BJ (cell line): Measurements from ENCODE around the gene FUCA2. TPM values are rescaled to one million over a fixed set of nuclear protein-coding genes. Genes with fewer than 3 reads are reported as not detected.

Source experiments
- CTCF ChIA-PET: fragments of 350-600 bp; formaldehyde crosslinking; extraction: SDS; loops from one replicate; lab custom pipeline; 2021; ENCODE audit warnings: antibody characterized with exemption, inconsistent platforms; lab: Yijun Ruan, JAX
- POLR2A ChIA-PET: fragments of 300-600 bp; sonication (Branson Sonifier 250); formaldehyde crosslinking; extraction: SDS; loops from one replicate; lab custom pipeline; 2021; ENCODE audit warnings: antibody characterized with exemption; lab: Charles Lee
- DNase-seq: peaks from one replicate; pipeline ENCODE4 v3.0.0-alpha.2; 2011; ENCODE audit warnings: low read depth
- H3K27me3 ChIP-seq: 2 replicates; pipeline ENCODE4 v1.6.0; 2011; ENCODE audit warnings: low read length; ENCODE audit not compliant: control insufficient read depth, insufficient read depth
- H3K36me3 ChIP-seq: 2 replicates; pipeline ENCODE4 v1.5.1; 2011; ENCODE audit warnings: low read length; ENCODE audit not compliant: control insufficient read depth, insufficient read depth
- H3K4me3 ChIP-seq: 2 replicates; pipeline ENCODE4 v1.5.1; 2011; ENCODE audit warnings: low read depth, mild to moderate bottlenecking, control low read depth, low read length
- polyA minus RNA-seq: library from RNA; depleted of rRNA, polyadenylated mRNA; stranded (reverse); fragments of >200 nt; gene quantifications from 2 replicates; pipeline ENCODE4 v1.2.3, GENCODE V29; 2011; rRNA and poly(A)+ RNA removed
- polyA plus RNA-seq: library from polyadenylated mRNA; depleted of rRNA; stranded (reverse); fragments of >200 nt; gene quantifications from 2 replicates; pipeline ENCODE4 v1.2.3, GENCODE V29; 2011; rRNA removed
- TF ChIP-seq, protein P1 (sequence below): IDR thresholded peaks from 2 replicates; pipeline ENCODE4 v1.5.1; 2011; ENCODE audit warnings: low read depth, mild to moderate bottlenecking, control low read depth, inconsistent platforms, low read length, moderate library complexity; ENCODE audit not compliant: insufficient read depth

The FUCA2 gene, protein sequence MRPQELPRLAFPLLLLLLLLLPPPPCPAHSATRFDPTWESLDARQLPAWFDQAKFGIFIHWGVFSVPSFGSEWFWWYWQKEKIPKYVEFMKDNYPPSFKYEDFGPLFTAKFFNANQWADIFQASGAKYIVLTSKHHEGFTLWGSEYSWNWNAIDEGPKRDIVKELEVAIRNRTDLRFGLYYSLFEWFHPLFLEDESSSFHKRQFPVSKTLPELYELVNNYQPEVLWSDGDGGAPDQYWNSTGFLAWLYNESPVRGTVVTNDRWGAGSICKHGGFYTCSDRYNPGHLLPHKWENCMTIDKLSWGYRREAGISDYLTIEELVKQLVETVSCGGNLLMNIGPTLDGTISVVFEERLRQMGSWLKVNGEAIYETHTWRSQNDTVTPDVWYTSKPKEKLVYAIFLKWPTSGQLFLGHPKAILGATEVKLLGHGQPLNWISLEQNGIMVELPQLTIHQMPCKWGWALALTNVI
- 37.1 and 47.7 TPM in 2 replicates for polyA plus RNA-seq
- 10.3 and 14.3 TPM in 2 replicates for polyA minus RNA-seq

DNA sequence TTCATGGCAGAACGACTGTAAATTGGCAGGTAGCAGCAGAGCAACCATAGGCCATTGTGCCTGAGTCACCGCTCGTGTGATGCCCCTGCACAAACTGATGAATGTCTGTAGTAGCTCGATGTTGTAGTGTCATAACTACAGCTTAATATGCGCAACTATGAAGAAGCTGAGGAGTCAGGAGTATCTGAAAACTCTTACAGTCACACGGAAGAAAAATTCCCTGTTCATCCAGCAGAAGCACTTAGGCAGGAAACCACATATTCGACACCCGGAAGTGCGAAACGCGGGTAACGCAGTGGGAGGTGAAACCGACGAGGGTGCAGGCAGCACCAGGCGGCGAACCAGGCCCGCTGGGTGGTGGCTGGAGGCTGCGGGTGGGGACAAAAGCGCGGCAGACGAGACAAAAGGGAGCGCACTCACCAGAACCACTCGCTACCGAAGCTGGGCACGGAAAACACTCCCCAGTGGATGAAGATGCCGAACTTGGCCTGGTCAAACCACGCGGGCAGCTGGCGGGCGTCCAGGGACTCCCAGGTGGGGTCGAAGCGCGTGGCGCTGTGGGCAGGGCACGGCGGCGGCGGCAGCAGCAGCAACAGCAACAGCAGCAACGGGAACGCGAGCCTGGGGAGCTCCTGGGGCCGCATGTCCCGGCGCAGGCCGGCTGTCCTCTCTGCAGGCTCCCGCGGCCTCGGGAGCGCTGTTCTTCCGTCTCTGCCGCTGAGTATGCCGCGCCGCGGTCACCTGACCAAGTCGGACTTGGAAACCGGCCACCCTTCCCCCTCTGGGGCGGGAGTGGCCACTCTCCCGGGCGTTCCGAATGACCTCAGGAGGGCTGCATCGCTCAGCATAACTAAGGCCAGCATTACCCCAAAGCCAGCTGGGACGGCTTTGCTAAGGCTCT, at the start of gene FUCA2:
Gene FUCA2, minus strand, starts transcription at position 730 of the 901 bp plus-strand sequence. Its CDS starts 86 bp downstream, at position 644.
- TF ChIP-seq, protein P1, sequence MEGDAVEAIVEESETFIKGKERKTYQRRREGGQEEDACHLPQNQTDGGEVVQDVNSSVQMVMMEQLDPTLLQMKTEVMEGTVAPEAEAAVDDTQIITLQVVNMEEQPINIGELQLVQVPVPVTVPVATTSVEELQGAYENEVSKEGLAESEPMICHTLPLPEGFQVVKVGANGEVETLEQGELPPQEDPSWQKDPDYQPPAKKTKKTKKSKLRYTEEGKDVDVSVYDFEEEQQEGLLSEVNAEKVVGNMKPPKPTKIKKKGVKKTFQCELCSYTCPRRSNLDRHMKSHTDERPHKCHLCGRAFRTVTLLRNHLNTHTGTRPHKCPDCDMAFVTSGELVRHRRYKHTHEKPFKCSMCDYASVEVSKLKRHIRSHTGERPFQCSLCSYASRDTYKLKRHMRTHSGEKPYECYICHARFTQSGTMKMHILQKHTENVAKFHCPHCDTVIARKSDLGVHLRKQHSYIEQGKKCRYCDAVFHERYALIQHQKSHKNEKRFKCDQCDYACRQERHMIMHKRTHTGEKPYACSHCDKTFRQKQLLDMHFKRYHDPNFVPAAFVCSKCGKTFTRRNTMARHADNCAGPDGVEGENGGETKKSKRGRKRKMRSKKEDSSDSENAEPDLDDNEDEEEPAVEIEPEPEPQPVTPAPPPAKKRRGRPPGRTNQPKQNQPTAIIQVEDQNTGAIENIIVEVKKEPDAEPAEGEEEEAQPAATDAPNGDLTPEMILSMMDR, result 0 out of 2 replicates have a peak, but pooled peaks have one; percentile 5
- peaks cover 4% of the 10 kb centered on the region; the same call in 1 of the 2 replicates for H3K36me3 ChIP-seq
- peaks cover 6% of the 10 kb centered on the region for H3K27me3 ChIP-seq
- CTCF ChIA-PET, result interaction anchor here (1.4 to 1.8 kb wide), 3 partner anchors 64 to 1036 kb away, joined by 3 to 7 read pairs (median 6); no protein-coding TSS in a partner anchor
- H3K4me3 ChIP-seq, result peak within 1 kb of the TSS; percentile 73
- POLR2A ChIA-PET, result no interaction called here
- peak; percentile 46 for DNase-seq

DNA sequence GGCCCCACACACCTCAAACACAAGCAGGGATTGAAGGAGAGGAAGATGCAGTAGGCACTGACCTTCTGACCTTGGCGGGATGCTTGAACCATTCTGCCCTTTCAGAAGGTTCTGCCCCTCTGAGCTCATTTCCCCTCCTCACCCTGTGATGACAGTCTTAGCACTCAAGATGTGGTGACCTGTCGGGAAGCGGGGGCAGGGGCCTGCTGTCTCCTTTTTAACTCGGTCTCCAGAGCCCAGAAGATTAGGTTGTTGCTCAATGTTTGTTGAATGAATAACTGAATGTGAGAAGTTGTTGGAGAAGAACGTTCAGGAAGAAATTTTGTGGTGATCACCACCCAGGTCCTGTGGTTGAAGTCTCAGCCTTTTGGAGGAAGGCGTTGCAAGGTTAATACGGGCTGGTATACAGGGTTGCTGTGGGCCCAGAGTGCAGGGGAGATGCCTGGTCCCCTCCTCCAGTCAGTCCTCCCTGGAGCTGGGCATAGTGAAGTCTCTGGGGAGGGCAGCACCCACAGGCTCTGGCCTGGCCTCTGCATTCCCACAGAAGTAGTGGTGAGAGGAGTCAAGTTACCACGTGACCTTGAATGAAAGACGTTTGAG, 49.7 kb upstream of the FUCA2 start:
- Histone ChIP-seq H3K36me3 (no peaks in the 10 kb centered on the region), H3K4me3 (no peak overlapping the region), H3K27me3 (no peaks in the 10 kb centered on the region)
- CTCF ChIA-PET, result interaction anchor here (1.8 to 2.1 kb wide), 2 partner anchors 15 to 452 kb away, joined by 5 read pairs; no protein-coding TSS in a partner anchor
- no peak for DNase-seq
- POLR2A ChIA-PET, result no interaction called here
- TF ChIP-seq, protein P1, result no peak

GRCh38 chr6:143559051-143559660, 47.6 kb upstream of the FUCA2 start:
- ChIA-PET POLR2A (no interaction called here), CTCF (interaction anchor here (1.2 to 1.6 kb wide), 3 partner anchors 17 to 454 kb away, joined by 3 to 6 read pairs (median 3); no protein-coding TSS in a partner anchor)
- no peak for DNase-seq
- Histone ChIP-seq H3K36me3 (no peaks in the 10 kb centered on the region), H3K4me3 (no peak overlapping the region), H3K27me3 (no peaks in the 10 kb centered on the region)
- TF ChIP-seq, protein P1, result no peak

GRCh38 chr6:143556529-143556928, 45.0 kb upstream of the FUCA2 start:
- CTCF ChIA-PET, result interaction anchor here (0.6 to 1.1 kb wide), 3 partner anchors 10 to 793 kb away, joined by 3 read pairs; partner anchors contain the start of gene PLAGL1
- POLR2A ChIA-PET, result no interaction called here

More at GRCh38 chr6:143556529-143556928, 45.0 kb upstream of the FUCA2 start:
- TF ChIP-seq, protein P1, result no peak
- peak; percentile 87 for DNase-seq
- H3K4me3 ChIP-seq, result no peak overlapping the region
- H3K36me3 ChIP-seq, result no peaks in the 10 kb centered on the region
- H3K27me3 ChIP-seq, result no peaks in the 10 kb centered on the region
